ENCODE results near the gene NACC2. TPM values are rescaled to one million over a fixed set of nuclear protein-coding genes. Genes with fewer than 3 reads are reported as not detected.
"Not testable (repeated sequence)": the region's sequence is repeated elsewhere in the genome, so short reads cannot be mapped to it uniquely, and the experiment has no call there.

The NACC2 gene
- total RNA-seq, 4 donors from 2014 or later, result 18.4 to 33.6 (median 22.4) TPM

DNA sequence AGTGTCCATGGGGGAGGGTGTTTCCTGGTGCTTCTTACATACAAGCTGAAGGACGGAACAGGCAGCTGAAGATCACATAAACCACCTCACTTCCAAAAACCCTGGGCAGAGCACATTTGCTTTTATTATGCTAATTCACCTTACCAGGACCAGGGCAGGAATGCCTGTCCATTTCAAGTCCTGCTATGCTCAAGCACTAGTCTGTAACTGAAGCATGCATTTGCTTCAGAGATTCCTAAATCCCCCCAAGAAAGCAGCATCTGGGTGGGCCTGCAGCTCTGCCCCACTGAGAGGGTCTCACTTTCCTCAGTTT, 9.4 kb upstream of the NACC2 start:
- intact Hi-C loops (cut with DNase I), result no loop called here
- 71 to 86% methylated on average over 1 of the region's 1 CpG for WGBS, 2 donors
- DNase-seq, result no peak
- H3K27ac ChIP-seq, result no peak overlapping the region
- peaks cover 0 to 31% of the 10 kb centered on the region in 2 donors for H3K4me1 ChIP-seq
- H3K36me3 ChIP-seq, result no peaks in the 10 kb centered on the region
- no peak overlapping the region for H3K4me3 ChIP-seq (replicated peaks in 1 of 3)
- H3K9me3 ChIP-seq, result no peaks in the 10 kb centered on the region
- TF ChIP-seq, protein P1, sequence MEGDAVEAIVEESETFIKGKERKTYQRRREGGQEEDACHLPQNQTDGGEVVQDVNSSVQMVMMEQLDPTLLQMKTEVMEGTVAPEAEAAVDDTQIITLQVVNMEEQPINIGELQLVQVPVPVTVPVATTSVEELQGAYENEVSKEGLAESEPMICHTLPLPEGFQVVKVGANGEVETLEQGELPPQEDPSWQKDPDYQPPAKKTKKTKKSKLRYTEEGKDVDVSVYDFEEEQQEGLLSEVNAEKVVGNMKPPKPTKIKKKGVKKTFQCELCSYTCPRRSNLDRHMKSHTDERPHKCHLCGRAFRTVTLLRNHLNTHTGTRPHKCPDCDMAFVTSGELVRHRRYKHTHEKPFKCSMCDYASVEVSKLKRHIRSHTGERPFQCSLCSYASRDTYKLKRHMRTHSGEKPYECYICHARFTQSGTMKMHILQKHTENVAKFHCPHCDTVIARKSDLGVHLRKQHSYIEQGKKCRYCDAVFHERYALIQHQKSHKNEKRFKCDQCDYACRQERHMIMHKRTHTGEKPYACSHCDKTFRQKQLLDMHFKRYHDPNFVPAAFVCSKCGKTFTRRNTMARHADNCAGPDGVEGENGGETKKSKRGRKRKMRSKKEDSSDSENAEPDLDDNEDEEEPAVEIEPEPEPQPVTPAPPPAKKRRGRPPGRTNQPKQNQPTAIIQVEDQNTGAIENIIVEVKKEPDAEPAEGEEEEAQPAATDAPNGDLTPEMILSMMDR (IDR thresholded peaks at IDR 0.05), result no peak
- TF ChIP-seq POLR2A (IDR thresholded peaks at IDR 0.05), result no peak
- H3K27me3 ChIP-seq, result no peaks in the 10 kb centered on the region

DNA sequence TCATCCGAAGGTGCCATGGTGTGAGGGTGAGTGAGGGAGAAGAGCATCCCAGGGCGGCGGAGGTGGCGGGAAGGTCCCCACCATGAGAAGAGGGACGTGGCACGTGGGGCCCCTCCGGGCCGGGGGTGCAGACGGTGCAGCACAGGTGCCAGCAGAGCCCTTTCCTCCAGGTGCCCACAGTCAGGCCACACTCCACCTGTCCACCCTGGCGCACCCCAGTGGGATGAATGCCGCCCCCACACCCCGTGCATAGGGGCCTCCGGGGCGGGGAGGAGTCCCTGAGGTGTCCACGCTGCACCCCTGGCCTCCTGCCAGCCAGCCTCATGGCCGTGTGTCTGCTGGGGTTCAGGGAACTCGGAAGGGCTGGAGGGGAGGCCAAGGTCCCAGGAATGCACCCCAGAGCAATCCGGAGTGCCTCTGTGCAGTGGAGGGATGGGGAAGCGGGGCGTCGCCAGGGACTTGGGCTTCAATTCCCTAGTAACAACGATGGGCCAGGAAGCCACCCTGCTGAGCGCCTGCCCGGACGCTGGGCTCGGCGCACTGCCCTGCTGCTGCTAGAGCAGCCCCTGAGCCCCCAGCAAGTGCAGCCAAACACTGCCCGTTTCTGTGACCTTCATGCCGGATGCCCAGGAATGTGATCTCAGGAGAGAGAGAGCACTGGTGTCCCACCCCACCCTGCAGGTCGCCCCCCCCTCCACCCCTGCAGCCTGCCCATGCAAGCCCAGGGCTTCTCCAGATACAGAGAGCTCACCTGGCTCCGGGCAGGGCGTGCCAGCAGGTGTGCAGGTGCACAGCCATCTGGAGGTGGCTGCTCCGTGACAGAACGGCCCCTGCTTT, 8.8 kb upstream of the NACC2 start:
- H3K27ac ChIP-seq, result no peak overlapping the region
- 59 to 68% methylated on average over 15 of the region's 34 CpGs for WGBS, 2 donors

DNA sequence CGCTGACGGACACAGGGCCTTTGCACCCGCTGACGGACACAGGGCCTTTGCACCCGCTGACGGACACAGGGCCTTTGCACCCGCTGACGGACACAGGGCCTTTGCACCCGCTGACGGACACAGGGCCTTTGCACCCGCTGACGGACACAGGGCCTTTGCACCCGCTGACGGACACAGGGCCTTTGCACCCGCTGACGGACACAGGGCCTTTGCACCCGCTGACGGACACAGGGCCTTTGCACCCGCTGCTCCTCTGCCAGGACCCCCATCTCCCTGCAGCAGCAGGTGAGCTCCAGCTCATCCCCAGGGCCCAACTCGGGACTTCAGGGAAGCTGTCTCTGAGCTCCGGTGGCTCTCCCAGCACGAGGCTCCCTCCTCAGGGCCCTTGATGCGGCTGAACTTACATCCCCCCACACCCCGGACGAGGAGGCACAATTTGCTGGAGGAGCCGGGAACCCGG, 6.6 kb upstream of the NACC2 start:
- H3K27me3 ChIP-seq; H3K27ac ChIP-seq; DNase-seq; intact Hi-C loops (cut with DNase I); H3K4me3 ChIP-seq (replicated peaks in 1 of 3); H3K36me3 ChIP-seq; H3K9me3 ChIP-seq: not testable (repeated sequence)
- WGBS, 2 donors, result 93% methylated on average over 3 of the region's 27 CpGs; no CpG with 5 or more reads in 1 of the 2 donors
- H3K4me1 ChIP-seq, result peaks cover 0 to 24% of the 10 kb centered on the region in 2 donors

More for the DNA sequence above, 8.8 kb upstream of the NACC2 start:
- Histone ChIP-seq H3K4me1 (peaks cover 0 to 25% of the 10 kb centered on the region in 2 donors), H3K4me3 (replicated peaks in 1 of 3) (no peak overlapping the region), H3K9me3 (no peaks in the 10 kb centered on the region), H3K27me3 (no peaks in the 10 kb centered on the region), H3K36me3 (no peaks in the 10 kb centered on the region)
- intact Hi-C loops (cut with DNase I), result no loop called here
- no peak for DNase-seq
- TF ChIP-seq, protein P1 (IDR thresholded peaks at IDR 0.05), result no peak
- TF ChIP-seq POLR2A (IDR thresholded peaks at IDR 0.05), result no peak

DNA sequence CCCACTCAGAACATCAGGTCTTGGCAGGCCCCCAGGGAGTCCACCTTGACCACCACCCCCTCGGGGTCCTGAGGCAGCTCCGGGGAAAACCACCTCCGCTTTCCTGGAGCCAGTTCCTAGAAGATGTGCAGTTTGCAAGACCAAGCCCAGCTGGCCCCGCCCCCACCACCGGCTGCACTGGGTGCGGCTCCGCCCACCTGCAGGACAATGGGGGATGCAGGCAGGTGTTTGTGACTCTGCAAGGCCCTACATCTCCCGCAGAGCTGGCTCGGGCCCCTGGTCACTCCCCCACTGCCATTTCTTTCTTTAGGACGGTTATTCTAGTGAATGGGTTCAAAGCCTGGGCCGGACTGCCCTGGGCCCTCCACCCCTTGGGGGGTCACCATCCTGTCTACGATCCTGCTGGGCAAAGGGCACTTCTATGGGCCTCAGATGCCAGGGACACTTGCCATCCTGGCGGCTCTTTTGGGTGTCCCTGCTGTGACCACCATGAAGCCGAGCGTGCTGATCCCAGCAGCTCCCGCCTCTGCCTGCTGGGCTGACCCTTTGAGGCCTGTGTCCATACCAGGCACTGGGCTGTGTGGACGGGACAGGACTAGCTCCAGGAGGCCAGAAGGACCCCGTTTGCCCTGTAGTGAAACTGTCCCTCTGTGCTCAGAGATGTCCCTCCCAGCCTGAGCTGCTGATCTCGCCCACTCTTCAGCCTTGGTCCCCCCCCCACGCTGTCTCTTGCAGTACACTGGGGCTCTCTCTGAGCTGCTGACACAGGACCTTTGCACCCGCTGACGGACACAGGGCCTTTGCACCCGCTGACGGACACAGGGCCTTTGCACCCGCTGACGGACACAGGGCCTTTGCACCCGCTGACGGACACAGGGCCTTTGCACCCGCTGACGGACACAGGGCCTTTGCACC, 5.9 kb upstream of the NACC2 start:
- no peak for DNase-seq
- intact Hi-C loops (cut with DNase I), result no loop called here
- TF ChIP-seq, protein P1 (IDR thresholded peaks at IDR 0.05), result no peak
- no peak for TF ChIP-seq POLR2A (IDR thresholded peaks at IDR 0.05)
- Histone ChIP-seq H3K36me3 (no peaks in the 10 kb centered on the region), H3K4me3 (replicated peaks in 1 of 3) (no peak overlapping the region), H3K4me1 (peaks cover 3 to 26% of the 10 kb centered on the region in 2 donors), H3K9me3 (no peaks in the 10 kb centered on the region), H3K27ac (no peak overlapping the region), H3K27me3 (no peaks in the 10 kb centered on the region)
- WGBS, 2 donors, result 64 to 74% methylated on average over 14 to 19 of the region's 30 CpGs

DNA sequence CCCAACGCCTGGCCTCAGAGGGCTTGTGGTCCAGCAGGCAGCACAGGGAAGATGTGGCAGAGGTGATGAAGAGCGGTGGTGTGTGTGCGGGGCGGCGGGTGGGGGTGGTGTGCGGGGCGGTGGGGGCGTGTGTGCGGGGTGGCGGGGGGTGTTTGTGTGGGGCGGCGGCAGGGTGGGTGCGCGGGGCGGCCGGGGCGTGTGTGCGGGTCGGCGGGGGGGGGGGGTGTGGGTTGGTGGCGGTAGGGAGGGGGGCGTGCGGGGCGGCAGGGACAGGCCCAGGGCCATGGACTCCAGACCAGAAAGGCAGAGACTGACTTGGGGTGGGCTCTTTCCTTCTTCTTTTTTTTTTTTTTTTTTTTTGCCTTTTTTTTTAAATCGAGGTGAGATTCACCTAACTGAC, 4.5 kb upstream of the NACC2 start:
- H3K4me1 ChIP-seq, result peaks cover 6 to 18% of the 10 kb centered on the region in 2 donors
- no peak for TF ChIP-seq POLR2A (IDR thresholded peaks at IDR 0.05)
- TF ChIP-seq, protein P1 (IDR thresholded peaks at IDR 0.05), result no peak
- H3K27ac ChIP-seq, result no peak overlapping the region
- H3K27me3 ChIP-seq, result no peaks in the 10 kb centered on the region
- H3K36me3 ChIP-seq, result no peaks in the 10 kb centered on the region
- H3K4me3 ChIP-seq (replicated peaks in 1 of 3), result no peak overlapping the region
- no peaks in the 10 kb centered on the region for H3K9me3 ChIP-seq
- intact Hi-C loops (cut with DNase I), result no loop called here
- no peak for DNase-seq
- 75 to 80% methylated on average over 5 to 11 of the region's 25 CpGs for WGBS, 2 donors
